H1 (cell line): ENCODE data around the gene NFATC4. TPM values are rescaled to one million over a fixed set of nuclear protein-coding genes. Genes with fewer than 3 reads are reported as not detected.

Experiments
- BACH1 ChIP-seq: IDR thresholded peaks from 2 replicates; pipeline ENCODE4 v1.6.1; 2012; ENCODE audit warnings: low read length, improper control_type of control experiment
- CHD2 ChIP-seq: IDR thresholded peaks from 2 replicates; pipeline ENCODE4 v1.6.1; 2012; ENCODE audit warnings: low read length, improper control_type of control experiment
- HDAC2 ChIP-seq, 2 experiments: fragments of 300-600 bp in 1 of 2; sonication (generic) in 1 of 2; IDR thresholded peaks; 2 replicates each; pipeline ENCODE4 v1.6.1; 2011 to 2012; ENCODE audit warnings: low read depth in 2 of 2, low read length in 2 of 2, mild to moderate bottlenecking in 2 of 2, moderate library complexity in 2 of 2, borderline replicate concordance in 1 of 2, inconsistent platforms in 1 of 2
- NRF1 ChIP-seq: IDR thresholded peaks from 2 replicates; pipeline ENCODE4 v1.6.1; 2011; ENCODE audit warnings: mild to moderate bottlenecking, low read depth, low read length, improper control_type of control experiment
- POU5F1 ChIP-seq: IDR thresholded peaks from 2 replicates; pipeline ENCODE4 v1.6.1; 2011; ENCODE audit warnings: low read depth, mild to moderate bottlenecking, low read length, moderate library complexity
- RFX5 ChIP-seq: IDR thresholded peaks from 2 replicates; pipeline ENCODE4 v1.6.1; 2011; ENCODE audit warnings: low read depth, low read length, improper control_type of control experiment, borderline replicate concordance
- polyA plus RNA-seq, 7 experiments: library from polyadenylated mRNA; depleted of rRNA in 3 of 7; stranded (reverse) in 5 of 7; unstranded in 2 of 7; fragments of >200 nt in 5 of 7; fragments of 200-250 nt in 2 of 7; gene quantifications; 1 replicate in 5 of 7; 2 replicates in 1 of 7; 4 replicates in 1 of 7; pipeline versions ENCODE4 v1.2.1 to v1.2.3, GENCODE V29; 2011 to 2013; ENCODE audit warnings: missing spikeins in 2 of 7, mixed read lengths in 2 of 7
- total RNA-seq: library from RNA; stranded (reverse); fragmentation: NEBNext Ultra II Directional; extraction: Animal tissue kit (Norgen Biotek cat#: 25700); gene quantifications from 2 replicates; pipeline ENCODE4 v1.2.1, GENCODE V29; 2021

Gene NFATC4
- total and polyA plus RNA-seq, 2 of the 8 experiments (the other 6 are each of a cell fraction or from before 2014, with no cell fraction given), result 47.3 to 50.3 TPM

DNA sequence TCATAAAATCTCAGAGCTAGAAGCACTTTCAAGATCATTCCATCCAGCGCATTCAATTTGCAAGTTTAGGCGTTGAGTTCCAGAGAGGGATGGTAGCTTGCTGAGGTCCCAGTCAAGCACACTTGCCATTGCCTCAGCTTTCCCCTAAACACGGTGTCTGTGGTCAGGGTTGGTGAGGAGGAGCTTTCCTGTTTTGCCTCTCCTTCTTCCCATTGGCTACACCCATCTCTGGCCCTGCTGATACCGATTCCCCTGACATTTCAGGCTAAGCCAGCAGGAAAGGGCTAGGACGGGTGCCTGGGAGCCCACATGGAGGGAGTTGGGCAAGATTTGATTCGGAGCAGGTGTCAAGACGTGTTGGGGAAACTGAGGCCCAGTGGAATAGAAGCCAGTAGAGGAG, 9.1 kb downstream of the NFATC4 start (continued):
- no peak for TF ChIP-seq HDAC2 (IDR thresholded peaks at IDR 0.05; ENCODE audit: borderline replicate concordance in 1 of 2, low read depth in 2 of 2, low read length in 2 of 2)
- no peak for TF ChIP-seq BACH1
- no peak for TF ChIP-seq POU5F1
- TF ChIP-seq RFX5, result no peak
- no peak for TF ChIP-seq NRF1
- TF ChIP-seq CHD2, result no peak
